AG09319 (cell line): ENCODE results near the gene EGFL7.

ENCODE experiments used
- DNase-seq: peaks from one replicate; pipeline ENCODE4 v3.0.0-alpha.2; 2010; ENCODE audit warnings: low read depth; ENCODE audit errors: extremely low read depth
- TF ChIP-seq, protein P1 (sequence below): IDR thresholded peaks from 2 replicates; pipeline ENCODE4 v1.5.1; 2011; ENCODE audit warnings: low read depth, mild to moderate bottlenecking, inconsistent platforms, low read length, moderate library complexity

EGFL7 gene

DNA sequence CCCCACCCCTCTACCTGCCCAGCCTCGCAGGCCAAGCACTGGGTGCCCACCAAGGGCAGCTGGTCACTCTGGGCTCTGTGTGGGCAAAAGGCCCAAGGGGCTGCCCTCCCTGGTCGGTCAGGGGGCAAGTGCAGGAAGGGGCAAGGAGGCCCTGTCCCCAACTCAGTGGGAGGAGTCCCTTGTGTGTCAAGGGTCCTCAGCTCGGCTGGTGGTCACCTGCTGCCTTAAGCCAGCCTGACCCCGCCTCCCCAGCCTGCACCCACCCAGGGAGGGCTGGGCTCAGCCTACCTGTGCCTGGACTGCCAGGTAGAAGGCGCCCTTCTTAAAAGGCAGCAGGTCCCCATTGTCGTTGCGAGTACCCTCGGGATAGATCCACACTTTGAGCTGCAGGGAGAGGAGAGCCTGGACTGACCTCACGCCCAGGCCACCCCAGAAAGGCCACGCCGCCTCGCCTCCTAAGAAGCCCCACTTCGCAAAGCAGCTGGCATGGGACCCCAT lies 13.6 kb downstream of the EGFL7 start:
- DNase-seq: no peak
- TF ChIP-seq, protein P1, sequence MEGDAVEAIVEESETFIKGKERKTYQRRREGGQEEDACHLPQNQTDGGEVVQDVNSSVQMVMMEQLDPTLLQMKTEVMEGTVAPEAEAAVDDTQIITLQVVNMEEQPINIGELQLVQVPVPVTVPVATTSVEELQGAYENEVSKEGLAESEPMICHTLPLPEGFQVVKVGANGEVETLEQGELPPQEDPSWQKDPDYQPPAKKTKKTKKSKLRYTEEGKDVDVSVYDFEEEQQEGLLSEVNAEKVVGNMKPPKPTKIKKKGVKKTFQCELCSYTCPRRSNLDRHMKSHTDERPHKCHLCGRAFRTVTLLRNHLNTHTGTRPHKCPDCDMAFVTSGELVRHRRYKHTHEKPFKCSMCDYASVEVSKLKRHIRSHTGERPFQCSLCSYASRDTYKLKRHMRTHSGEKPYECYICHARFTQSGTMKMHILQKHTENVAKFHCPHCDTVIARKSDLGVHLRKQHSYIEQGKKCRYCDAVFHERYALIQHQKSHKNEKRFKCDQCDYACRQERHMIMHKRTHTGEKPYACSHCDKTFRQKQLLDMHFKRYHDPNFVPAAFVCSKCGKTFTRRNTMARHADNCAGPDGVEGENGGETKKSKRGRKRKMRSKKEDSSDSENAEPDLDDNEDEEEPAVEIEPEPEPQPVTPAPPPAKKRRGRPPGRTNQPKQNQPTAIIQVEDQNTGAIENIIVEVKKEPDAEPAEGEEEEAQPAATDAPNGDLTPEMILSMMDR: no peak

DNA sequence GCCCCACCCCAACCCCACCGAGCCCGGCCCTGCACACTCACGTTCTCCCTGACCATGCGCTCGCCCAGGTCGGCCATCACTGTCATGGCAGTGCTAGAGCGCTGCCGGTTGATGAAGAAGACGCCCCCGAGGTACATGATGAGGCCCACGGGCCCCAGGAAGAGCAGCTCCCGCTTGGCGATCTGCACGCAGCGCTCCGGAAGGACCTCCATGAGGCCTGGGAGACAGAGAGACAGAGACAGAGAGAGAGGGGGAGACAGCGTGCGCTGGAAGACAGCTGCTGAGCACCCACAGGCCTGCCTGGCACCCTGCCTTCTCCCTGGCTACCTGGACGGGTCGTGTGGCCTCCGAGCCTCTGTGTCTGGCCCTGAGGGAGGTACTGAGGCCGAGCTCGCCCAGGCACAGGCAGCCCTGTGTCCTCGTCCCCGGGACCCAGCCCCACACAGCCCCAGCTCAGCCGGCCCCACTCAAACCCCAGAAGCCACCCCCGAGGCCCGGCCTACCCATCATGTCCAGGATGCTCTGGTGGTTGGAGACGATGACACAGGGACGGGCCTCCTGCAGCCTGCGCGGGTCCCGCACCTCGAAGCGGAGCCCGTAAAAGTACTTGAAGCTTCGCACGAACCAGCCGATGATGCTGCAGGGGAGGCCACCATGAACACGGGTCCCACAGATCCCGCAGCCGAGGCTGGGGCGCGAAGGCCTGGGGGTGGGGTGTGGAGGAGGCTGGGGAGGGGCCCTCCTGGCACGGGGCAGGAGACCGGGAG lies 14.4 kb downstream of the EGFL7 start:
- TF ChIP-seq, protein P1: no peak
- no peak for DNase-seq

DNA sequence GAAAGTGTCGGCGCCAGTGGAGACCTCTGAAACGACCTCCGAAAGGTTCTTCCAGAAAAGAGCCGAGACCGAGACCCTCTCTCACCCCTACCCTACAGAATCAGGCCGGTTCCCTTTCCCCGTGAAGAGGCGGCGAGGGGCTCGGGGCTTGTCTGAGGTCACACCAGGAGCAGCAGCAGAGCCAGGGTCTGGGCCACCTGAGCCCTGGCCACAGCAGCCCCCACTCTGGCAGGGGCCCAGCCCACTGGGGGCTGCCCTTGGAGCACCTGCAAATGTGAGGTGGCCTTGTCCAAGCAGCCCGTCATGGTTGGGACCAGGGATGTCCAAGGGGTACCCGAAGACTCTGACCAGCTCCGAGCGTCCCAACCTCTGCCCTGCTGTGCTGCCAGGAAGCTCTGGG lies 15.3 kb downstream of the EGFL7 start:
- TF ChIP-seq, protein P1: no peak
- DNase-seq: no peak

DNA sequence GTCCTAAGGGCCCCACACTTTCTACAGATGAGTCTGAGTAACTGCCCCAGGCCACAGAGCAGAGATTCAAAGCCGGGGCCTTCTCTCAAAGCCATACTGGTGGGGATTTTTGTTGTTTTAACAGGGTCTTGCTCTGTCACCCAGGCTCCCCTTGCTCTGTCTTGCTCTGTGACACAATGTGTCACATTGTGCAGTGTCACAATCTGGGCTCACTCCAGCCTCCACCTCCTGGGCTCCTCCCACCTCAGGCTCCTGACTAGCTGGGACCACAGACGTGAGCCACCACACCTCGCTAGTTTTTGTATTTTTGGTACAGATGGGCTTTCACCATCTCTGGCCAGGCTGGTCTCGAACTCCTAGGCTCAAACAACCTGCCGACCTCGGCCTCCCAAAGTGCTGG lies 15.9 kb downstream of the EGFL7 start:
- TF ChIP-seq, protein P1: no peak

DNA sequence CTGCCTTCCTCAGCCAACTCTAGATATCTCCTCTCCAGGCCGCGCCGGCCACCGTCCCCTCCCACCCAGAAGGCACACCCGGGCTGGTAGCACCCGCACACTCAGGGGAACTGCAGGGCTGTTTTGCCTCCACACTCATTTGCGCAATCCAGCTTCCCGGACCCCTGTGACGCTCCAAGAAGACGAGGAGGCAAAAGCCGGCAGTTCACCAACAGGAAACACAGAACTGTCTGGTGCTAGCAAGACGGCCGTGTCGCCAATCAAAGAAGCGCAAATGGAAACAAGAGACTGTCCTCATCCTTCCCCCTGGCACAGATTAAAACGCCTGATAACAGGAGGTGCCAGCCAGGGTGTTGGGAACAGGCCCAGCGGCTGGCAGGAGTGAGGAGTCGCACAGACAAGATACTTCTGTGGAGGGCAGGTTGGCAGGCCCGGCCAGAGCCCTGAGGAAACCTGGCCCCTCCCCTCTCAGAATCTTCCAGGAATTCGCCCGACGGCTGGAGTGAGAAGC lies 16.8 kb downstream of the EGFL7 start:
- TF ChIP-seq, protein P1: no peak
- no peak for DNase-seq

More for the DNA sequence above, 15.9 kb downstream of the EGFL7 start:
- no peak for DNase-seq

DNA sequence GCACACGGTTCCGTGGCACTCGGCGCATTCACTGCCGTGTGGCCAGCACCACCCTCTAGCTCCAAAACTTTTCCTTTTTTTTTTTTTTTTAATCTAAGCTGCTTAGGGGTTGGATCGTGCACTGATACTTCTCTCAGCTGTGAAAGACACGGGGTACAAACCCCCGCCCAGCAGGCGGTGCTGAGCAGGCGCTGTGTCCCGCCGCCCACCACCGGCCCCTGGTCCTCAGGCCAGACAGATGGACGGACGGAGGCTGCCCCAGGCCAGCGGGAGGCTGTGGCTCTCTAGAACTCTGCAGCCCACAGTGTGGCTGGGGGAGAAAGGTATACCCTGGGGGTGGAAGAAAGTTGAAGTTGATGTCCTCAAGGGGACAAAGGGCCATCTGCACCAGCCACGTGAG lies 18.3 kb downstream of the EGFL7 start:
- DNase-seq: no peak
- TF ChIP-seq, protein P1: no peak

DNA sequence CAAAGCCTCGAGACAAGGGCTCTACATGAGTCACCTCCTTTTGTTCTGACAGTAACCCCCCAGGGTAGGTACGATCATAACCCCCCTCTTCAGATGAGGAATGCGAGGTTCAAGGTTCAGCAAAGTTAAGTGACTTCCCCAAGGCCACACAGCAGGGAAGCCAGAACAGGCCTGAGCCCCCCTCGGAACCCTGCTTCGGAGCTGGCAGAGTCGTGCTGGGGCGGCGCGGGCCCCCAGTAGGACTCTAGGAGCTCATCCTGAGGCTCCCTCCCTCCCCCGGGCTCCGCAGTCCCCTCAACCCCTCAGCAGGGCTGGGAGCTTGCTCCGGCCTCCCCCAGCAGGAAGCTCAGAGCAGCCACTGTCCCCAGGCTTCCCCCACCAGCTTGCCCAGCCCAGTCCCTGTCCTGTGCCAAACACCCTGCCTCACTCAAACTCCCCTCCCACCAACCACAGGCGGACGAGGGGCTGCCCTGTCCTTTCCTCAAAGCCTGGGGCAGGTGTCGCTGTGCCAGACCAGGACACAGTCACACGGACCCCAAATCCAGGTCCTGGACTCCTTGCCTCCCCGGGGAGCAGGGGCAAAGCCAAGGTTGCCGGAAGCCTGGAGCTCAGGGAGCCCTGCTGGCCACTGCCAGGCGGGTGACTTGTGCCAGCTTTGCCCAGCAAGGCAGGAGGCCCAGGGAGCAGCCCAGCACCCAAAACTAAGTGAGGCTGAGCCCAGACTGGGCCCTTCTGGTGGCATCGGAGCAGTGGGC lies 19.4 kb downstream of the EGFL7 start:
- no peak for DNase-seq
- TF ChIP-seq, protein P1: no peak
